ENCODE data around the gene LRRC8D. TPM values are rescaled to one million over a fixed set of nuclear protein-coding genes. Genes with fewer than 3 reads are reported as not detected.

LRRC8D gene
- total RNA-seq, 1 experiment from 2014 or later: 37.2 TPM

DNA sequence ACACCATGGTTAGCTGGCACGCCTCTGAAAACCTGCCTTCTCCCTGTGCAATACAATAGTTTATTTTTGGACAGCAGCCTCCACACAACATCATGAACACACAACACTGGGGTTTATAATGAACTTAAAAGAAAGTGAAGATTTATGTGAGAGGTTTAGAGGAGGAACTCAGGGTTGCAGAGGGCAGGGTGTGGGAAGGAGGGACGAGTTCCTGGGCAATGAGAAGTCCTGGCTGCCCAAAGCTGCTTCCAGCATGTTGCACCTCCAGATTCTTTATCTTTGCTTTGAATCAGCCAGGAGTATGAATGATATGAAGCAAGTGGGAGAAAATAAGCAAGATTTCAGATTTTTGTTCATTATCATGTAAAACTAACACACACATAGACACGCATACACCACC is 11.3 kb upstream of the LRRC8D start:
- Histone ChIP-seq H3T11ph (ENCODE audit: low read length) (no peak overlapping the region), H3K79me1 (ENCODE audit: insufficient read depth, low read depth, low read length, poor library complexity, severe bottlenecking) (no peaks in the 10 kb centered on the region), H2BK120ac (ENCODE audit: low read depth, low read length, poor library complexity, severe bottlenecking) (no peak overlapping the region), H3K56ac (ENCODE audit: insufficient read length, low read depth, low read length) (no peak overlapping the region), H3K23me2 (ENCODE audit: insufficient read length, low read depth, low read length, poor library complexity, severe bottlenecking) (no peaks in the 10 kb centered on the region), H3K4me1 (ENCODE audit: insufficient read depth, low read length) (peaks cover 6% of the 10 kb centered on the region; the same call in 1 of the 2 replicates), H3K27me3 (ENCODE audit: insufficient read depth, low read length) (peaks cover 2% of the 10 kb centered on the region; the same call in 1 of the 2 replicates), H2AK5ac (ENCODE audit: insufficient read length, low read length) (no peak overlapping the region), H2BK12ac (ENCODE audit: insufficient read length, low read depth, low read length) (no peak overlapping the region), H2BK15ac (ENCODE audit: low read depth, low read length) (no peak overlapping the region), H3K9ac (ENCODE audit: extremely low read depth, insufficient read length, low read length) (no peak overlapping the region), H3K27ac (ENCODE audit: insufficient read length, low read depth, low read length) (no peak overlapping the region), H2BK20ac (ENCODE audit: low read depth, low read length, poor library complexity, severe bottlenecking) (no peak overlapping the region), H2AFZ (ENCODE audit: low read length) (no peak overlapping the region), H3K23ac (ENCODE audit: insufficient read length, low read depth, low read length) (no peak overlapping the region), H4K91ac (ENCODE audit: insufficient read length, low read depth, low read length) (no peak overlapping the region), H3K4ac (ENCODE audit: low read depth, low read length) (no peak overlapping the region), H4K20me1 (ENCODE audit: control insufficient read depth, insufficient read depth, insufficient read length) (no peaks in the 10 kb centered on the region), H2BK5ac (ENCODE audit: insufficient read length, low read length) (no peak overlapping the region), H3K18ac (ENCODE audit: insufficient read length, low read depth, low read length) (no peak overlapping the region), H3K9me3 (ENCODE audit: control insufficient read depth, low read depth, low read length) (no peaks in the 10 kb centered on the region), H3K4me2 (ENCODE audit: insufficient read depth, insufficient read length, low read length) (no peak overlapping the region), H4K5ac (ENCODE audit: insufficient read length, low read depth, low read length) (no peak overlapping the region), H3K14ac (ENCODE audit: insufficient read depth, low read length) (no peak overlapping the region), H4K8ac (replicated peaks; ENCODE audit: insufficient read length, low read depth, low read length) (no peak overlapping the region), H3K79me2 (ENCODE audit: insufficient read depth, low read length) (no peaks in the 10 kb centered on the region)
- no peak overlapping the region for H3K4me3 Mint-ChIP-seq
- no peaks in the 10 kb centered on the region for H3K36me3 Mint-ChIP-seq (ENCODE audit: insufficient read depth in 1 of 3, low read depth in 3 of 3)
- no peak overlapping the region for H3K27ac Mint-ChIP-seq
- H3K9me3 Mint-ChIP-seq: no peaks in the 10 kb centered on the region
- H3K27me3 Mint-ChIP-seq (ENCODE audit: low read depth): peaks cover 22% of the 10 kb centered on the region
- no peak for DNase-seq
- WGBS (ENCODE audit: extremely low coverage, insufficient read length, low lambda C conversion rate): no CpG with 5 or more reads among the region's 3 CpGs
- TF ChIP-seq, protein P1, sequence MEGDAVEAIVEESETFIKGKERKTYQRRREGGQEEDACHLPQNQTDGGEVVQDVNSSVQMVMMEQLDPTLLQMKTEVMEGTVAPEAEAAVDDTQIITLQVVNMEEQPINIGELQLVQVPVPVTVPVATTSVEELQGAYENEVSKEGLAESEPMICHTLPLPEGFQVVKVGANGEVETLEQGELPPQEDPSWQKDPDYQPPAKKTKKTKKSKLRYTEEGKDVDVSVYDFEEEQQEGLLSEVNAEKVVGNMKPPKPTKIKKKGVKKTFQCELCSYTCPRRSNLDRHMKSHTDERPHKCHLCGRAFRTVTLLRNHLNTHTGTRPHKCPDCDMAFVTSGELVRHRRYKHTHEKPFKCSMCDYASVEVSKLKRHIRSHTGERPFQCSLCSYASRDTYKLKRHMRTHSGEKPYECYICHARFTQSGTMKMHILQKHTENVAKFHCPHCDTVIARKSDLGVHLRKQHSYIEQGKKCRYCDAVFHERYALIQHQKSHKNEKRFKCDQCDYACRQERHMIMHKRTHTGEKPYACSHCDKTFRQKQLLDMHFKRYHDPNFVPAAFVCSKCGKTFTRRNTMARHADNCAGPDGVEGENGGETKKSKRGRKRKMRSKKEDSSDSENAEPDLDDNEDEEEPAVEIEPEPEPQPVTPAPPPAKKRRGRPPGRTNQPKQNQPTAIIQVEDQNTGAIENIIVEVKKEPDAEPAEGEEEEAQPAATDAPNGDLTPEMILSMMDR (conservative IDR thresholded peaks at IDR 0.05): no peak
- peaks cover 27 to 29% of the 10 kb centered on the region in 2 experiments for H3K4me1 Mint-ChIP-seq

Data from H9 (cell line).